Loucy (cell line): Measurements from ENCODE around the gene MESD.

ENCODE experiments used
- EZH2phosphoT487 ChIP-seq: fragments of 200-600 bp; IDR thresholded peaks from 2 replicates; pipeline ENCODE4 v1.6.1; 2018; ENCODE audit warnings: antibody characterized with exemption, mild to moderate bottlenecking, moderate library complexity, borderline replicate concordance
- TF ChIP-seq, protein P1 (sequence below): fragments of 200-600 bp; sonication (generic); conservative IDR thresholded peaks from 2 replicates; pipeline ENCODE4 v1.5.1; 2014; ENCODE audit warnings: mild to moderate bottlenecking, antibody characterized with exemption, low read length

DNA sequence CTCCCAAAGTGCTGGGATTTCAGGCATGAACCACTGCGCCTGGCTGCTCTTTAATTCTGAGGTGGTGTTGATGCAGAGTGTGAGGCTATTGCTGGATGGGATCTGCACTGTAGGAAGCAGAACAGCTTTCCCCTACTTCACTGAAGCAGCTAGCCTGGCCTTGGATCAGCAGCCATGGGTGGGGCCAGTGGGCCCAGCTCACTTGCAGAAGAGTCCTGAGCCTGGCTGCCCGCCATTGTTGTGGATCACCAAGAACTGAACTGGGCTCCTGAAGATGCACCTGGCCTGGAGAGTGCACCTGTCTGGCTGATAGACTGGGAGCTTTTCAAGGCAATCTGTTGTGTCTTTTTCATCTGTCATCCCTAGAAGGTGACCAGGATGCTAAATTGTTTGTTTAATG lies 23.0 kb upstream of the MESD start:
- no peak for TF ChIP-seq EZH2phosphoT487
- TF ChIP-seq, protein P1, sequence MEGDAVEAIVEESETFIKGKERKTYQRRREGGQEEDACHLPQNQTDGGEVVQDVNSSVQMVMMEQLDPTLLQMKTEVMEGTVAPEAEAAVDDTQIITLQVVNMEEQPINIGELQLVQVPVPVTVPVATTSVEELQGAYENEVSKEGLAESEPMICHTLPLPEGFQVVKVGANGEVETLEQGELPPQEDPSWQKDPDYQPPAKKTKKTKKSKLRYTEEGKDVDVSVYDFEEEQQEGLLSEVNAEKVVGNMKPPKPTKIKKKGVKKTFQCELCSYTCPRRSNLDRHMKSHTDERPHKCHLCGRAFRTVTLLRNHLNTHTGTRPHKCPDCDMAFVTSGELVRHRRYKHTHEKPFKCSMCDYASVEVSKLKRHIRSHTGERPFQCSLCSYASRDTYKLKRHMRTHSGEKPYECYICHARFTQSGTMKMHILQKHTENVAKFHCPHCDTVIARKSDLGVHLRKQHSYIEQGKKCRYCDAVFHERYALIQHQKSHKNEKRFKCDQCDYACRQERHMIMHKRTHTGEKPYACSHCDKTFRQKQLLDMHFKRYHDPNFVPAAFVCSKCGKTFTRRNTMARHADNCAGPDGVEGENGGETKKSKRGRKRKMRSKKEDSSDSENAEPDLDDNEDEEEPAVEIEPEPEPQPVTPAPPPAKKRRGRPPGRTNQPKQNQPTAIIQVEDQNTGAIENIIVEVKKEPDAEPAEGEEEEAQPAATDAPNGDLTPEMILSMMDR: no peak
